ENCODE data around the gene FKBP14.

DNA sequence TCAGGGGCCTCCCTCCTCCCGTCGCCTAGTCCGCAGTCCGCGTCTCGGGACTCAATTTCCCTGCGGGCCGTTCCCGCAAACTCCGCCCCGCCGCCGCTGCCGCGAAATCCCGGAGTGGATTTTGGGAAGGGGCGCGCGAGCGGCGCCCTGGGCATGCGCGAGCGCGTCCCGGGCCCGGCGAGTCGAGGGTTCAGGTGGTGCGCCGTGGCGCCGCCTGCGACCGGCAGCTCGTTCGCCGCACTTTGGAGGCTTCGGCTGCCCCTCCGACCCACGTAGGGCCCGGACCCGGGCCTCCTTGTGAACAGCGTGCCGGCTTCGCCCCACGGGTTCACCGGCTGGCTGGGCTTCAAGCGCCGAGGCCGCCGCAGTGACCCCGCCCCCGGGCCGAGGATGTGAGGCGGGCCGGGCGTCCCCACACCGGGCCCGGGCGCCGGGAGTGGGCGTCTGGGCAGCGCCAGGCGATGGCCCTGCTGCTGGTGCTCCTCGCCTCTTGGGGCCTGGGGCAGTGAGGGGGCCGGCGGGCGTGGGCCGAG lies 1.8 kb upstream of the FKBP14 start, which contains the start of gene PLEKHA8:
- TF ChIP-seq POLR2AphosphoS5 (IDR thresholded peaks at IDR 0.05; ENCODE audit: insufficient read depth in 1 of 2, low read depth in 1 of 2) (peak; percentile 63 to 81), POLR2A (IDR thresholded peaks at IDR 0.05) (peak in 1 of 2 donors; percentile 60)
- TF ChIP-seq, protein P1, sequence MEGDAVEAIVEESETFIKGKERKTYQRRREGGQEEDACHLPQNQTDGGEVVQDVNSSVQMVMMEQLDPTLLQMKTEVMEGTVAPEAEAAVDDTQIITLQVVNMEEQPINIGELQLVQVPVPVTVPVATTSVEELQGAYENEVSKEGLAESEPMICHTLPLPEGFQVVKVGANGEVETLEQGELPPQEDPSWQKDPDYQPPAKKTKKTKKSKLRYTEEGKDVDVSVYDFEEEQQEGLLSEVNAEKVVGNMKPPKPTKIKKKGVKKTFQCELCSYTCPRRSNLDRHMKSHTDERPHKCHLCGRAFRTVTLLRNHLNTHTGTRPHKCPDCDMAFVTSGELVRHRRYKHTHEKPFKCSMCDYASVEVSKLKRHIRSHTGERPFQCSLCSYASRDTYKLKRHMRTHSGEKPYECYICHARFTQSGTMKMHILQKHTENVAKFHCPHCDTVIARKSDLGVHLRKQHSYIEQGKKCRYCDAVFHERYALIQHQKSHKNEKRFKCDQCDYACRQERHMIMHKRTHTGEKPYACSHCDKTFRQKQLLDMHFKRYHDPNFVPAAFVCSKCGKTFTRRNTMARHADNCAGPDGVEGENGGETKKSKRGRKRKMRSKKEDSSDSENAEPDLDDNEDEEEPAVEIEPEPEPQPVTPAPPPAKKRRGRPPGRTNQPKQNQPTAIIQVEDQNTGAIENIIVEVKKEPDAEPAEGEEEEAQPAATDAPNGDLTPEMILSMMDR (IDR thresholded peaks at IDR 0.05), result peak in 1 of 3 experiments; percentile 38
